ENCODE data around the gene SLC46A1.

DNA sequence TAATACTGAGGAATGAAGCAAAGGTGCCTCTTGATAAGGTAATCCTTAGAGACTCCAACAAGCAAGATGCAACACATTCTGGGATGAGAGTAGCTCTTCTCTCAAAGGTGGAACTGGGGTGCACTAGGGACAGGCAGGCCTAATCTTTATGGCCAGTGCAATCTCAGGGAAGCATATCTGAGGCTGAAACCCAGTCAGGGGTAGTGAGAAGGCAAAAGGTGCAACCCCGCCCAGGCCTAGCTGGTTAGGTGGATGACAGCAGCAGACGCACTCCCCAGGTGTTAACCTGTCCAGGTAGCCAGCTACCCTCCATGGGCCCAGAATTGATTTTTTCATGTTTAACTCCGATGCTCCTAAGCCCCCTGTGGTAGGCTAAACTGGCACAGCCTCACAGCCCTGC is 9.9 kb upstream of the SLC46A1 start:
- TF ChIP-seq SUZ12 (IDR thresholded peaks at IDR 0.05) (no peak), FOXK2 (IDR thresholded peaks at IDR 0.05) (no peak), SP1 (IDR thresholded peaks at IDR 0.05) (no peak), ZNF384 (IDR thresholded peaks at IDR 0.05) (no peak), FOXA1 (IDR thresholded peaks at IDR 0.05) (no peak), NFRKB (IDR thresholded peaks at IDR 0.05) (no peak)
- TF ChIP-seq, protein P1, sequence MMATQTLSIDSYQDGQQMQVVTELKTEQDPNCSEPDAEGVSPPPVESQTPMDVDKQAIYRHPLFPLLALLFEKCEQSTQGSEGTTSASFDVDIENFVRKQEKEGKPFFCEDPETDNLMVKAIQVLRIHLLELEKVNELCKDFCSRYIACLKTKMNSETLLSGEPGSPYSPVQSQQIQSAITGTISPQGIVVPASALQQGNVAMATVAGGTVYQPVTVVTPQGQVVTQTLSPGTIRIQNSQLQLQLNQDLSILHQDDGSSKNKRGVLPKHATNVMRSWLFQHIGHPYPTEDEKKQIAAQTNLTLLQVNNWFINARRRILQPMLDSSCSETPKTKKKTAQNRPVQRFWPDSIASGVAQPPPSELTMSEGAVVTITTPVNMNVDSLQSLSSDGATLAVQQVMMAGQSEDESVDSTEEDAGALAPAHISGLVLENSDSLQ (IDR thresholded peaks at IDR 0.05), result no peak

Data from HEK293T (cell line).